ENCODE results near the gene OVCA2.

OVCA2 gene

DNA sequence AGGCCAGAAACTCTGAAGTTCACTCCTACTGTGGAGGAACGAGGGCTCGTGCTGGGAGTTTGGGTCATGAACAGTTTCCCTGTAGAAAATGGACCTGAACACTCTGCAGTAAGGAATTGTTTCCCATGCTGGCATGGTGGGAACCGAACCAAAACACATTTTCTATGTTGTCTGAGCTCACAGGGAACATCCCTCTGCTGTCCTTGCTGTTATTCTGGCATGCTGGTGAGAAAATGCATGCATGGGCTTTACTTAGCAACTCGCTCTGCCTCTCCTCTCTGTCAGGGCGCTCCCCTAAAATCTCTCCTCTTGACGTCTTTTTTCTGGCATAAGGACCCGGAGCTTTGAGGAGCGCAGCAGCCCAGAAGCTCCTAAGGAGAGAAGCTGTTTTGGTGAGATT, 22.1 kb upstream of the OVCA2 start:
- H3K9me3 ChIP-seq (ENCODE audit: control insufficient read depth, insufficient read depth, low read depth, low read length), result no peaks in the 10 kb centered on the region
- no peak for TF ChIP-seq ZNF777 (tag by site-specific recombination; IDR thresholded peaks at IDR 0.05; ENCODE audit: borderline replicate concordance)
- TF ChIP-seq ZNF416 (tag by site-specific recombination; IDR thresholded peaks at IDR 0.05), result no peak
- TF ChIP-seq SP7 (tag by site-specific recombination; IDR thresholded peaks at IDR 0.05), result no peak
- TF ChIP-seq ZNF48 (tag by site-specific recombination; IDR thresholded peaks at IDR 0.05), result no peak
- no peak for TF ChIP-seq ZNF501 (tag by site-specific recombination; IDR thresholded peaks at IDR 0.05)
- TF ChIP-seq, protein P1, sequence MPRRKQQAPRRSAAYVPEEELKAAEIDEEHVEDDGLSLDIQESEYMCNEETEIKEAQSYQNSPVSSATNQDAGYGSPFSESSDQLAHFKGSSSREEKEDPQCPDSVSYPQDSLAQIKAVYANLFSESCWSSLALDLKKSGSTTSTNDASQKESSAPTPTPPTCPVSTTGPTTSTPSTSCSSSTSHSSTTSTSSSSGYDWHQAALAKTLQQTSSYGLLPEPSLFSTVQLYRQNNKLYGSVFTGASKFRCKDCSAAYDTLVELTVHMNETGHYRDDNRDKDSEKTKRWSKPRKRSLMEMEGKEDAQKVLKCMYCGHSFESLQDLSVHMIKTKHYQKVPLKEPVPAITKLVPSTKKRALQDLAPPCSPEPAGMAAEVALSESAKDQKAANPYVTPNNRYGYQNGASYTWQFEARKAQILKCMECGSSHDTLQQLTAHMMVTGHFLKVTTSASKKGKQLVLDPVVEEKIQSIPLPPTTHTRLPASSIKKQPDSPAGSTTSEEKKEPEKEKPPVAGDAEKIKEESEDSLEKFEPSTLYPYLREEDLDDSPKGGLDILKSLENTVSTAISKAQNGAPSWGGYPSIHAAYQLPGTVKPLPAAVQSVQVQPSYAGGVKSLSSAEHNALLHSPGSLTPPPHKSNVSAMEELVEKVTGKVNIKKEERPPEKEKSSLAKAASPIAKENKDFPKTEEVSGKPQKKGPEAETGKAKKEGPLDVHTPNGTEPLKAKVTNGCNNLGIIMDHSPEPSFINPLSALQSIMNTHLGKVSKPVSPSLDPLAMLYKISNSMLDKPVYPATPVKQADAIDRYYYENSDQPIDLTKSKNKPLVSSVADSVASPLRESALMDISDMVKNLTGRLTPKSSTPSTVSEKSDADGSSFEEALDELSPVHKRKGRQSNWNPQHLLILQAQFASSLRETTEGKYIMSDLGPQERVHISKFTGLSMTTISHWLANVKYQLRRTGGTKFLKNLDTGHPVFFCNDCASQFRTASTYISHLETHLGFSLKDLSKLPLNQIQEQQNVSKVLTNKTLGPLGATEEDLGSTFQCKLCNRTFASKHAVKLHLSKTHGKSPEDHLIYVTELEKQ (tag by site-specific recombination; IDR thresholded peaks at IDR 0.05; ENCODE audit: borderline replicate concordance), result no peak
- TF ChIP-seq, protein P2, sequence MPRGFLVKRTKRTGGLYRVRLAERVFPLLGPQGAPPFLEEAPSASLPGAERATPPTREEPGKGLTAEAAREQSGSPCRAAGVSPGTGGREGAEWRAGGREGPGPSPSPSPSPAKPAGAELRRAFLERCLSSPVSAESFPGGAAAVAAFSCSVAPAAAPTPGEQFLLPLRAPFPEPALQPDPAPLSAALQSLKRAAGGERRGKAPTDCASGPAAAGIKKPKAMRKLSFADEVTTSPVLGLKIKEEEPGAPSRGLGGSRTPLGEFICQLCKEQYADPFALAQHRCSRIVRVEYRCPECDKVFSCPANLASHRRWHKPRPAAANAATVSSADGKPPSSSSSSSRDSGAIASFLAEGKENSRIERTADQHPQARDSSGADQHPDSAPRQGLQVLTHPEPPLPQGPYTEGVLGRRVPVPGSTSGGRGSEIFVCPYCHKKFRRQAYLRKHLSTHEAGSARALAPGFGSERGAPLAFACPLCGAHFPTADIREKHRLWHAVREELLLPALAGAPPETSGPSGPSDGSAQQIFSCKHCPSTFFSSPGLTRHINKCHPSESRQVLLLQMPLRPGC (tag by site-specific recombination; IDR thresholded peaks at IDR 0.05), result no peak
- no peak for TF ChIP-seq HOXA7 (CRISPR knock-in tag; IDR thresholded peaks at IDR 0.05; ENCODE audit: borderline replicate concordance)
- no peak for TF ChIP-seq ZNF837 (tag by site-specific recombination; IDR thresholded peaks at IDR 0.05)
- TF ChIP-seq, protein P3, sequence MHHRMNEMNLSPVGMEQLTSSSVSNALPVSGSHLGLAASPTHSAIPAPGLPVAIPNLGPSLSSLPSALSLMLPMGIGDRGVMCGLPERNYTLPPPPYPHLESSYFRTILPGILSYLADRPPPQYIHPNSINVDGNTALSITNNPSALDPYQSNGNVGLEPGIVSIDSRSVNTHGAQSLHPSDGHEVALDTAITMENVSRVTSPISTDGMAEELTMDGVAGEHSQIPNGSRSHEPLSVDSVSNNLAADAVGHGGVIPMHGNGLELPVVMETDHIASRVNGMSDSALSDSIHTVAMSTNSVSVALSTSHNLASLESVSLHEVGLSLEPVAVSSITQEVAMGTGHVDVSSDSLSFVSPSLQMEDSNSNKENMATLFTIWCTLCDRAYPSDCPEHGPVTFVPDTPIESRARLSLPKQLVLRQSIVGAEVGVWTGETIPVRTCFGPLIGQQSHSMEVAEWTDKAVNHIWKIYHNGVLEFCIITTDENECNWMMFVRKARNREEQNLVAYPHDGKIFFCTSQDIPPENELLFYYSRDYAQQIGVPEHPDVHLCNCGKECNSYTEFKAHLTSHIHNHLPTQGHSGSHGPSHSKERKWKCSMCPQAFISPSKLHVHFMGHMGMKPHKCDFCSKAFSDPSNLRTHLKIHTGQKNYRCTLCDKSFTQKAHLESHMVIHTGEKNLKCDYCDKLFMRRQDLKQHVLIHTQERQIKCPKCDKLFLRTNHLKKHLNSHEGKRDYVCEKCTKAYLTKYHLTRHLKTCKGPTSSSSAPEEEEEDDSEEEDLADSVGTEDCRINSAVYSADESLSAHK (tag by site-specific recombination; IDR thresholded peaks at IDR 0.05), result no peak
- TF ChIP-seq ZFP41 (tag by site-specific recombination; IDR thresholded peaks at IDR 0.05; ENCODE audit: borderline replicate concordance), result no peak
- no peak for TF ChIP-seq ZNF266 (tag by site-specific recombination; IDR thresholded peaks at IDR 0.05; ENCODE audit: low read depth)
- no peak for TF ChIP-seq ZFP3 (tag by site-specific recombination; IDR thresholded peaks at IDR 0.05; ENCODE audit: low read depth)
- TF ChIP-seq ZNF670 (tag by site-specific recombination; IDR thresholded peaks at IDR 0.05; ENCODE audit: low read depth), result no peak
- no peak for TF ChIP-seq ZNF610 (tag by site-specific recombination; IDR thresholded peaks at IDR 0.05; ENCODE audit: borderline replicate concordance)
- TF ChIP-seq, protein P4, sequence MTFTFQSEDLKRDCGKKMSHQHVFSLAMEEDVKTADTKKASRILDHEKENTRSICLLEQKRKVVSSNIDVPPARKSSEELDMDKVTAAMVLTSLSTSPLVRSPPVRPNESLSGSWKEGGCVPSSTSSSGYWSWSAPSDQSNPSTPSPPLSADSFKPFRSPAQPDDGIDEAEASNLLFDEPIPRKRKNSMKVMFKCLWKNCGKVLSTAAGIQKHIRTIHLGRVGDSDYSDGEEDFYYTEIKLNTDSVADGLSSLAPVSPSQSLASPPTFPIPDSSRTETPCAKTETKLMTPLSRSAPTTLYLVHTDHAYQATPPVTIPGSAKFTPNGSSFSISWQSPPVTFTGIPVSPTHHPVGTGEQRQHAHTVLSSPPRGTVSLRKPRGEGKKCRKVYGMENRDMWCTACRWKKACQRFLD (tag by site-specific recombination; IDR thresholded peaks at IDR 0.05), result no peak
- no peak for TF ChIP-seq ZNF621 (tag by site-specific recombination; IDR thresholded peaks at IDR 0.05)
- TF ChIP-seq ZNF530 (tag by site-specific recombination; IDR thresholded peaks at IDR 0.05; ENCODE audit: low read depth), result no peak
- no peak for TF ChIP-seq ZNF174 (tag by site-specific recombination; IDR thresholded peaks at IDR 0.05)
- no peak for TF ChIP-seq ZNF658 (tag by site-specific recombination; IDR thresholded peaks at IDR 0.05)
- H3K4me1 ChIP-seq (ENCODE audit: control insufficient read depth, insufficient read depth, low read length), result peaks cover 9% of the 10 kb centered on the region; the same call in 1 of the 2 replicates
- POLR2A ChIA-PET, result interaction anchor here (0.6 kb wide), 1 partner anchor 97 kb away, joined by 3 read pairs; no protein-coding TSS in a partner anchor
- H3K36me3 ChIP-seq (ENCODE audit: control insufficient read depth in 2 of 2, insufficient read depth in 1 of 2, low read length in 2 of 2), result no peaks in the 10 kb centered on the region
- CTCF ChIA-PET, result interaction anchor here (0.6 to 1.5 kb wide), 4 partner anchors 10 to 223 kb away, joined by 3 to 5 read pairs (median 4); no protein-coding TSS in a partner anchor
- no peak overlapping the region for H3K27ac ChIP-seq (ENCODE audit: extremely low read depth, low read depth, low read length)
- H3K4me3 ChIP-seq (ENCODE audit: low read depth, low read length), result no peak overlapping the region
